Fibroblast of pulmonary artery (primary cell): ENCODE data around the gene ANKIB1.
A peak's percentile ranks its signal among the peaks of the same experiment; 100 is the strongest.

Experiments
- DNase-seq: peaks from one replicate; pipeline ENCODE4 v3.0.0-alpha.2; 2010; ENCODE audit warnings: low read depth
- H3K4me3 ChIP-seq: replicated peaks from 2 replicates; pipeline ENCODE4 v1.5.1; 2011; ENCODE audit warnings: low read depth, mild to moderate bottlenecking, control low read depth, low read length, moderate library complexity
- TF ChIP-seq, protein P1 (sequence below): IDR thresholded peaks from 2 replicates; pipeline ENCODE4 v1.5.1; 2011; ENCODE audit warnings: mild to moderate bottlenecking, control low read depth, low read length, inconsistent platforms; ENCODE audit errors: missing control alignments

The ANKIB1 gene

DNA sequence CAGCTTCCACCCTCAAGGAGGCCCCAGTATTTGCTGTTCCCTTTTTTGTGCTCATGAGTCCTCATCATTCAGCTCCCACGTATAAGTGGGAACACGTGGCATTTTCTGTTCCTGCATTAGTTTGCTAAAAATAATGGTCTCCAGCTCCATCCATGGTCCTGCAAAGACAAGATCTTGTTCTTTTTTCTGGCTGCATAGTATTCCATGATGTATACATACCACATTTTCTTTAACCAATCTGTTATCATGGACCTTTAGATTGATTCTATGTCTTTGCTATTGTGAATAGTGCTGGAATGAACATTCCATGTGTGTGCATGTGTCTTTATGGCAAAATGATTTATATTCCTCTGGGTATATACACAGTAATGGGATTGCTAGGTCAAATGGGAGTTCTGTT is 17.0 kb upstream of the ANKIB1 start:
- H3K4me3 ChIP-seq = no peak overlapping the region
- no peak for DNase-seq
- TF ChIP-seq, protein P1, sequence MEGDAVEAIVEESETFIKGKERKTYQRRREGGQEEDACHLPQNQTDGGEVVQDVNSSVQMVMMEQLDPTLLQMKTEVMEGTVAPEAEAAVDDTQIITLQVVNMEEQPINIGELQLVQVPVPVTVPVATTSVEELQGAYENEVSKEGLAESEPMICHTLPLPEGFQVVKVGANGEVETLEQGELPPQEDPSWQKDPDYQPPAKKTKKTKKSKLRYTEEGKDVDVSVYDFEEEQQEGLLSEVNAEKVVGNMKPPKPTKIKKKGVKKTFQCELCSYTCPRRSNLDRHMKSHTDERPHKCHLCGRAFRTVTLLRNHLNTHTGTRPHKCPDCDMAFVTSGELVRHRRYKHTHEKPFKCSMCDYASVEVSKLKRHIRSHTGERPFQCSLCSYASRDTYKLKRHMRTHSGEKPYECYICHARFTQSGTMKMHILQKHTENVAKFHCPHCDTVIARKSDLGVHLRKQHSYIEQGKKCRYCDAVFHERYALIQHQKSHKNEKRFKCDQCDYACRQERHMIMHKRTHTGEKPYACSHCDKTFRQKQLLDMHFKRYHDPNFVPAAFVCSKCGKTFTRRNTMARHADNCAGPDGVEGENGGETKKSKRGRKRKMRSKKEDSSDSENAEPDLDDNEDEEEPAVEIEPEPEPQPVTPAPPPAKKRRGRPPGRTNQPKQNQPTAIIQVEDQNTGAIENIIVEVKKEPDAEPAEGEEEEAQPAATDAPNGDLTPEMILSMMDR = no peak

DNA sequence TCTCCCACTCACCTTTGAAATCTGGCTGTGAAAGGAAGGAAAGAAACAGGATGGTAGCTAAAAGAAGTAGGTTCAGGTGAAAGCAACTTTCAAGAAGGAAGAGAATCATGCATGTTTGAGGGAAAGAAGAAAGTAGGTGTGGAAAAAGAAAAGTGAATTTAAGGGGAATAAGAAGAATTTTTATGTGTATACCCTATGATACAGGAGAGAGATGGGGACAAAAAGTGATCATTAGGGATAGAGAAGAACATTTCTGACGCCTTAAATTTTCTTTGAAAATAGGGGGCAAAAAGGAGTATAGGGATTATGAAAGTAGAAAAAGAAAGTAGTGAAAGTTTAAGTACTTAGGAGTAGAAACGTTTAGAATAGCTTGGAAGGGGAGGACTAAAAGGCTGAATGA is 15.2 kb upstream of the ANKIB1 start:
- no peak for DNase-seq
- H3K4me3 ChIP-seq = no peak overlapping the region
- TF ChIP-seq, protein P1 = no peak

DNA sequence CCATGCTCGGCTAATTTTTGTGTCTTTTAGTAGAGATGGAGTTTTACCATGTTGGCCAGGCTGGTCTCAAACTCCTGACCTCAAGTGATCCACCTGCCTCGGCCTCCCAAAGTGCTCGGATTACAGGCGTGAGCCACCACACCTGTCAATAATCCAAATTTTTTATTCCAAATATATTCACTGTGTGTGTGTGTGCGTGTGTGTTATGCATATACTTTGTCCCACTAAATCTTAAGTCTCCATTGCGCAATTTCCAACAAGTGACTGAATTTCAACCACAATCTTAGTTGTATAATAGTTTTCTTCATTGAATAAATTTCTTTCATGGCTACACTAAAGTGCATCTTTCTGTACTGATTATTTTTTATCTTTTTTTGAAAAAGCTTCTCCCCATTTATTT is 2.8 kb upstream of the ANKIB1 start:
- no peak for DNase-seq
- no peak overlapping the region for H3K4me3 ChIP-seq
- TF ChIP-seq, protein P1 = no peak

DNA sequence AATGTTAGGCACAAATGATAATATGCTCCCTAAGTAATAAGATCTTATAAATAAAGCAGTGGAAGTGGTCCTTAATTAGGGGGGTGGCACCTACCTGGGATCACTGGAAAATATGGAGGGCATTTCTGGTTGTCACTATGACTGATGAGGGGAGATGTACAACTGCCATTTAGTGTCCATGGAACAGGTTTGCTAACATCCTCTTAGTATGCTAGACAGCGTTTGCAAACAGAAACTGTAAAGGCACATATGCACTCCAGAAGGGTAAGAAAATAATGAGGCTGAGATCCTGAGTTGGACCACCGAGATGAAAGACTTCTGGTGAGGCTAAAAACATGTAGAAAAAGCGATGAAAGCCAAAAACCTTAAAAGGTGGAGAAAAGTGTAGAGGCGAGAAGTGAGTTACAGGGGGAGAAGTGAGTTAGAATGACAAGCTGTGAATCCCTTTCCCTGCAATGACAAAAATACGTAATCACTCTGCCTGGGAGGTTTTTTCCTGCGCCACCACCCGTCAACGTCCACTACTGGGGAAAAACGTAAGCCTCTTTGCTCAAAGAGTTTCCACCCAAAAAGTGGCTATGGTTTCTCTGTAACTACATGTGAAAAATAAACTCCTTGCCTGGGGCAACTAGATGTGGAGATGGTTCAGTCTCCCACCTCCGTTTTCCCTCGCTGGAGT is 827 bp upstream of the ANKIB1 start:
- no peak for DNase-seq
- TF ChIP-seq, protein P1 = no peak
- H3K4me3 ChIP-seq = peak overlapping the region; percentile 84

- DNase-seq = no peak
- H3K4me3 ChIP-seq = peak overlapping the region; percentile 84
- TF ChIP-seq, protein P1 = no peak
Observed at GRCh38 chr7:92246360-92247101, 757 bp downstream of the ANKIB1 start.

GRCh38 chr7:92250603-92251002 is 4.8 kb downstream of the ANKIB1 start:
- no peak overlapping the region for H3K4me3 ChIP-seq
- TF ChIP-seq, protein P1 = no peak
- no peak for DNase-seq
